BE2C (cell line): ENCODE results near the gene PLXDC2.

Experiments
- DNase-seq: peaks from one replicate; pipeline ENCODE4 v3.0.0-alpha.2; 2020
- H3K27me3 ChIP-seq: fragments of 250-450 bp; sonication (Bioruptor Pico); 2 replicates; pipeline ENCODE4 v1.5.1; 2020; ENCODE audit warnings: mild to moderate bottlenecking
- H3K36me3 ChIP-seq: fragments of 250-450 bp; sonication (Bioruptor Pico); 2 replicates; pipeline ENCODE4 v1.5.1; 2020; ENCODE audit warnings: mild to moderate bottlenecking
- H3K4me1 ChIP-seq: fragments of 250-450 bp; sonication (Bioruptor Pico); 2 replicates; pipeline ENCODE4 v1.5.1; 2020
- H3K4me3 ChIP-seq: 2 replicates; pipeline ENCODE4 v1.5.1; 2011; ENCODE audit warnings: low read depth, low read length
- H3K9me3 ChIP-seq: fragments of 250-450 bp; sonication (Bioruptor Pico); 2 replicates; pipeline ENCODE4 v1.5.1; 2020
- CTCF ChIP-seq: IDR thresholded peaks from 2 replicates; pipeline ENCODE4 v1.5.1; 2012; ENCODE audit warnings: mild to moderate bottlenecking, low read depth, low read length

Gene PLXDC2

GRCh38 chr10:19778996-19779395, 37.2 kb upstream of the PLXDC2 start:
- Histone ChIP-seq H3K4me3 (no peak overlapping the region), H3K36me3 (no peaks in the 10 kb centered on the region), H3K4me1 (no peaks in the 10 kb centered on the region), H3K27me3 (no peaks in the 10 kb centered on the region), H3K9me3 (no peaks in the 10 kb centered on the region)
- no peak for DNase-seq
- TF ChIP-seq CTCF = no peak

GRCh38 chr10:19782430-19783089, 33.7 kb upstream of the PLXDC2 start:
- H3K4me3 ChIP-seq = no peak overlapping the region
- no peaks in the 10 kb centered on the region for H3K27me3 ChIP-seq
- no peaks in the 10 kb centered on the region for H3K9me3 ChIP-seq
- no peak for DNase-seq
- H3K4me1 ChIP-seq = no peaks in the 10 kb centered on the region
- TF ChIP-seq CTCF = no peak
- no peaks in the 10 kb centered on the region for H3K36me3 ChIP-seq

GRCh38 chr10:19783721-19784120, 32.5 kb upstream of the PLXDC2 start:
- H3K27me3 ChIP-seq = no peaks in the 10 kb centered on the region
- no peaks in the 10 kb centered on the region for H3K4me1 ChIP-seq
- no peak for TF ChIP-seq CTCF
- no peaks in the 10 kb centered on the region for H3K9me3 ChIP-seq
- H3K4me3 ChIP-seq = no peak overlapping the region
- DNase-seq = no peak
- H3K36me3 ChIP-seq = no peaks in the 10 kb centered on the region

- H3K4me1 ChIP-seq = no peaks in the 10 kb centered on the region
- no peaks in the 10 kb centered on the region for H3K9me3 ChIP-seq
- no peak overlapping the region for H3K4me3 ChIP-seq
- no peaks in the 10 kb centered on the region for H3K36me3 ChIP-seq
- no peak for TF ChIP-seq CTCF
- no peaks in the 10 kb centered on the region for H3K27me3 ChIP-seq
- no peak for DNase-seq
Observed at GRCh38 chr10:19785366-19785765, 30.9 kb upstream of the PLXDC2 start.

- TF ChIP-seq CTCF = peak; percentile 91
- H3K36me3 ChIP-seq = no peaks in the 10 kb centered on the region
- no peak overlapping the region for H3K4me3 ChIP-seq
- H3K4me1 ChIP-seq = no peaks in the 10 kb centered on the region
- H3K27me3 ChIP-seq = no peaks in the 10 kb centered on the region
- H3K9me3 ChIP-seq = no peaks in the 10 kb centered on the region
- DNase-seq = peak; percentile 43
Observed at GRCh38 chr10:19788075-19788686, 28.1 kb upstream of the PLXDC2 start.

- Histone ChIP-seq H3K4me3 (no peak overlapping the region), H3K36me3 (no peaks in the 10 kb centered on the region), H3K4me1 (no peaks in the 10 kb centered on the region), H3K9me3 (no peaks in the 10 kb centered on the region), H3K27me3 (no peaks in the 10 kb centered on the region)
- DNase-seq = no peak
- TF ChIP-seq CTCF = no peak
Observed at GRCh38 chr10:19788902-19789301, 27.3 kb upstream of the PLXDC2 start.
